Measurements from ENCODE around the gene VPS26C. TPM values are rescaled to one million over a fixed set of nuclear protein-coding genes. Genes with fewer than 3 reads are reported as not detected.

VPS26C gene
- total and polyA plus RNA-seq, 2 of the 13 experiments (the other 11 are each of a cell fraction or from before 2014, with no cell fraction given): 30.3 to 39.7 TPM

GRCh38 chr21:37220981-37221664 is 46.0 kb downstream of the VPS26C start (continued):
- no peak for TF ChIP-seq TEF (CRISPR knock-in tag; IDR thresholded peaks at IDR 0.05)
- TF ChIP-seq EP300 (IDR thresholded peaks at IDR 0.05; ENCODE audit: low read depth in 2 of 2, low read length in 2 of 2): peak in 1 of 2 experiments; percentile 6; a peak in 1 of 4 replicates
- TF ChIP-seq EP300 (CRISPR knock-in tag; IDR thresholded peaks at IDR 0.05; ENCODE audit: borderline replicate concordance): peak; percentile 37; the same call in 1 of the 2 replicates
- TF ChIP-seq PRDM4 (CRISPR knock-in tag; IDR thresholded peaks at IDR 0.05; ENCODE audit: borderline replicate concordance): no peak
- peak; percentile 76 for TF ChIP-seq ARID5B (CRISPR knock-in tag; IDR thresholded peaks at IDR 0.05)
- TF ChIP-seq REST (IDR thresholded peaks at IDR 0.05; ENCODE audit: borderline replicate concordance in 1 of 2, low read depth in 1 of 2, low read length in 2 of 2): no peak
- TF ChIP-seq ZNF776 (CRISPR knock-in tag; IDR thresholded peaks at IDR 0.05): peak; percentile 90; the same call in 1 of the 2 replicates
- peak; percentile 90 for TF ChIP-seq ZNF777 (CRISPR knock-in tag; IDR thresholded peaks at IDR 0.05)
- no peak for TF ChIP-seq ZNF737 (CRISPR knock-in tag; IDR thresholded peaks at IDR 0.05; ENCODE audit: borderline replicate concordance)
- TF ChIP-seq NCOA5 (CRISPR knock-in tag; IDR thresholded peaks at IDR 0.05): 0 out of 2 replicates have a peak, but pooled peaks have one; percentile 61
- no peak; the same call in 1 of the 2 replicates for TF ChIP-seq ZSCAN5A (CRISPR knock-in tag; IDR thresholded peaks at IDR 0.05; ENCODE audit: borderline replicate concordance)
- peak; percentile 65; the same call in 1 of the 2 replicates for TF ChIP-seq ZNF333 (CRISPR knock-in tag; IDR thresholded peaks at IDR 0.05; ENCODE audit: borderline replicate concordance)
- peak; percentile 32; the same call in 1 of the 2 replicates for TF ChIP-seq CREM (IDR thresholded peaks at IDR 0.05)
- TF ChIP-seq CREM (CRISPR knock-in tag; IDR thresholded peaks at IDR 0.05): no peak
- TF ChIP-seq ZNF773 (CRISPR knock-in tag; IDR thresholded peaks at IDR 0.05; ENCODE audit: borderline replicate concordance): 0 out of 2 replicates have a peak, but pooled peaks have one; percentile 30

Measured in HepG2 (cell line).